Non-pigmented ciliary epithelial cell (primary cell): ENCODE results near the gene TRIM9.
"Not testable (repeated sequence)": the region's sequence is repeated elsewhere in the genome, so short reads cannot be mapped to it uniquely, and the experiment has no call there.

Source experiments
- DNase-seq: peaks from one replicate; pipeline ENCODE4 v3.0.0-alpha.2; 2010; ENCODE audit warnings: low read depth

The TRIM9 gene

GRCh38 chr14:51004801-51005526 lies 89.9 kb downstream of the TRIM9 start:
- no peak for DNase-seq

GRCh38 chr14:51004352-51004800 lies 90.5 kb downstream of the TRIM9 start:
- DNase-seq: no peak

GRCh38 chr14:51002406-51002999 lies 92.4 kb downstream of the TRIM9 start:
- DNase-seq: no peak

- DNase-seq: no peak
These were observed 94.3 kb downstream of the TRIM9 start for GRCh38 chr14:51000566-51000965.

GRCh38 chr14:50999726-51000125 lies 95.2 kb downstream of the TRIM9 start:
- DNase-seq: no peak

GRCh38 chr14:50998612-50999011 lies 96.3 kb downstream of the TRIM9 start:
- no peak for DNase-seq

- DNase-seq: no peak
These were observed 97.2 kb downstream of the TRIM9 start for GRCh38 chr14:50997712-50998111.

GRCh38 chr14:50994158-50994557 lies 100.7 kb downstream of the TRIM9 start:
- not testable (repeated sequence) for DNase-seq

GRCh38 chr14:50985859-50986331 lies 109.0 kb downstream of the TRIM9 start:
- no peak for DNase-seq

GRCh38 chr14:50985124-50985858 lies 109.6 kb downstream of the TRIM9 start:
- DNase-seq: no peak

GRCh38 chr14:50984036-50984710 lies 110.7 kb downstream of the TRIM9 start:
- no peak for DNase-seq

- no peak for DNase-seq
These were observed 114.7 kb downstream of the TRIM9 start for GRCh38 chr14:50979941-50980850.

GRCh38 chr14:50978888-50979287 lies 116.0 kb downstream of the TRIM9 start:
- no peak for DNase-seq

- no peak for DNase-seq
These were observed 116.4 kb downstream of the TRIM9 start for GRCh38 chr14:50978529-50978871.

- no peak for DNase-seq
These were observed 116.9 kb downstream of the TRIM9 start for GRCh38 chr14:50977863-50978528.

- no peak for DNase-seq
These were observed 120.8 kb downstream of the TRIM9 start for GRCh38 chr14:50974118-50974517.

GRCh38 chr14:50972734-50973133 lies 122.2 kb downstream of the TRIM9 start:
- no peak for DNase-seq

GRCh38 chr14:50970886-50971781 lies 123.8 kb downstream of the TRIM9 start:
- no peak for DNase-seq

- no peak for DNase-seq
These were observed 127.1 kb downstream of the TRIM9 start for GRCh38 chr14:50967790-50968189.

- DNase-seq: no peak
These were observed 127.8 kb downstream of the TRIM9 start for GRCh38 chr14:50967103-50967502.
